PC-9 (cell line): ENCODE data around the gene YIF1B.

ENCODE experiments used
- CTCF ChIP-seq: fragments of 200-600 bp; sonication (generic); conservative IDR thresholded peaks from 2 replicates; pipeline ENCODE4 v1.6.1; 2017; ENCODE audit warnings: mixed run types, antibody characterized with exemption, mild to moderate bottlenecking, moderate library complexity
- EZH2 ChIP-seq: fragments of 200-600 bp; sonication (generic); IDR thresholded peaks from 2 replicates; pipeline ENCODE4 v1.8.0; 2017; ENCODE audit warnings: antibody characterized with exemption, low read depth

- no peak for TF ChIP-seq CTCF
- no peak for TF ChIP-seq EZH2
Measured at GRCh38 chr19:38290631-38291147, 25.1 kb downstream of the YIF1B start.
